B cell (primary cell): ENCODE data around the gene LRIG3. TPM values are rescaled to one million over a fixed set of nuclear protein-coding genes. Genes with fewer than 3 reads are reported as not detected.

Experiments
- ATAC-seq: fragments of 200-7000 bp; cut with Tn5 transposase; one replicate; pipeline ENCODE4 v1.10.0; 2021; ENCODE audit warnings: low read depth, mild to moderate bottlenecking, moderate number of reproducible peaks, moderate library complexity
- CTCF ChIA-PET: fragments of 350-600 bp; sonication (Branson Sonifier 250); formaldehyde crosslinking; loops from one replicate; lab custom pipeline; 2021; ENCODE audit warnings: antibody characterized with exemption, inconsistent platforms; lab: Charles Lee
- POLR2A ChIA-PET: fragments of 350-600 bp; sonication (Branson Sonifier 250); formaldehyde crosslinking; loops from one replicate; lab custom pipeline; 2021; ENCODE audit warnings: antibody characterized with exemption; lab: Charles Lee
- DNase-seq: peaks from one replicate; pipeline ENCODE4 v3.0.0; 2013
- H2AFZ ChIP-seq: 2 replicates; pipeline ENCODE4 v1.6.1; 2012; ENCODE audit warnings: mild to moderate bottlenecking, low read depth, low read length; ENCODE audit not compliant: insufficient read depth, poor library complexity, severe bottlenecking
- H3K27ac ChIP-seq, 2 donors: 1 replicate in 1 of 2; 2 replicates in 1 of 2; pipeline ENCODE4 v1.5.1; 2012 to 2013; ENCODE audit warnings: low read length in 2 of 2, mild to moderate bottlenecking in 2 of 2, moderate library complexity in 1 of 2
- H3K27me3 ChIP-seq, 4 experiments: fragments of 200-600 bp in 1 of 4; sonication (generic) in 1 of 4; replicated peaks in 1 of 4; 1 replicate in 2 of 4; 2 replicates in 2 of 4; pipeline versions ENCODE4 v1.6.1 to v1.7.0; 2013 to 2016; ENCODE audit warnings: low read length in 3 of 4, mild to moderate bottlenecking in 2 of 4, mixed read lengths in 1 of 4, moderate library complexity in 1 of 4; ENCODE audit not compliant: insufficient read depth in 4 of 4, control insufficient read depth in 3 of 4; ENCODE audit errors: control extremely low read depth in 1 of 4
- H3K36me3 ChIP-seq, 2 experiments: replicated peaks in 1 of 2; 1 replicate in 1 of 2; 2 replicates in 1 of 2; pipeline versions ENCODE4 v1.6.1 to v1.7.1; 2013; ENCODE audit warnings: low read length in 1 of 2; ENCODE audit not compliant: insufficient read depth in 2 of 2, control insufficient read depth in 1 of 2; ENCODE audit errors: control extremely low read depth in 1 of 2, extremely low read depth in 1 of 2
- H3K4me1 ChIP-seq, 2 donors: fragments of 200-600 bp in 1 of 2; sonication (generic) in 1 of 2; 1 replicate in 1 of 2; 2 replicates in 1 of 2; pipeline versions ENCODE4 v1.5.1 to v1.6.1; 2013 to 2017; ENCODE audit warnings: low read length in 2 of 2; ENCODE audit not compliant: control insufficient read depth in 2 of 2, insufficient read depth in 2 of 2
- H3K4me2 ChIP-seq: replicated peaks from 2 replicates; pipeline ENCODE3; 2012; ENCODE audit warnings: mild to moderate bottlenecking, low read depth, low read length; ENCODE audit not compliant: poor library complexity, severe bottlenecking
- H3K4me3 ChIP-seq, 5 experiments: fragments of 200-600 bp in 1 of 5; sonication (generic) in 1 of 5; 1 replicate in 3 of 5; 2 replicates in 2 of 5; pipeline versions ENCODE4 v1.5.1 to v1.7.0; 2011 to 2016; ENCODE audit warnings: low read length in 4 of 5, mild to moderate bottlenecking in 4 of 5, low read depth in 2 of 5, control low read depth in 1 of 5, moderate library complexity in 1 of 5; ENCODE audit not compliant: insufficient read depth in 1 of 5; ENCODE audit errors: control extremely low read depth in 1 of 5, extremely low read depth in 1 of 5
- H3K79me2 ChIP-seq: fragments of 200-600 bp; sonication (generic); one replicate; pipeline ENCODE4 v1.6.0; 2016; ENCODE audit warnings: low read length; ENCODE audit not compliant: control insufficient read depth, insufficient read depth
- H3K9ac ChIP-seq: fragments of 200-600 bp; sonication (generic); 2 replicates; pipeline ENCODE4 v1.6.1; 2017; ENCODE audit warnings: mild to moderate bottlenecking, low read length, moderate library complexity
- H3K9me3 ChIP-seq, 3 donors: one replicate each; pipeline versions ENCODE4 v1.6.1 to v1.7.1; 2013; ENCODE audit warnings: low read length in 2 of 3; ENCODE audit not compliant: control insufficient read depth in 2 of 3, insufficient read depth in 1 of 3; ENCODE audit errors: control extremely low read depth in 1 of 3
- H4K20me1 ChIP-seq: 2 replicates; pipeline ENCODE4 v1.6.0; 2012; ENCODE audit warnings: mild to moderate bottlenecking, low read length; ENCODE audit not compliant: insufficient read depth, control insufficient read depth, poor library complexity, severe bottlenecking
- H3K27ac Mint-ChIP-seq: one replicate; pipeline ENCODE4 v1.8.0; 2021; ENCODE audit warnings: mixed read lengths
- H3K27me3 Mint-ChIP-seq: one replicate; pipeline ENCODE4 v1.8.0; 2021; ENCODE audit warnings: mixed read lengths
- H3K4me1 Mint-ChIP-seq: one replicate; pipeline ENCODE4 v1.8.0; 2021; ENCODE audit warnings: mixed read lengths
- H3K4me3 Mint-ChIP-seq: one replicate; pipeline ENCODE4 v1.8.0; 2021; ENCODE audit warnings: mixed read lengths
- H3K9me3 Mint-ChIP-seq: one replicate; pipeline ENCODE4 v1.8.0; 2022; ENCODE audit warnings: mixed read lengths; ENCODE audit not compliant: insufficient read depth
- CTCF ChIP-seq: fragments of 200-600 bp; IDR thresholded peaks from one replicate; pipeline ENCODE4 v1.8.0; 2022; ENCODE audit warnings: antibody characterized with exemption, mild to moderate bottlenecking
- EZH2 ChIP-seq: IDR thresholded peaks from 2 replicates; pipeline ENCODE4 v1.6.1; 2012; ENCODE audit warnings: borderline replicate concordance, low read depth, mild to moderate bottlenecking, moderate library complexity, low read length; ENCODE audit not compliant: insufficient read depth, poor library complexity, severe bottlenecking
- WGBS: methylation state at CpG from one replicate; pipeline ENCODE4 v1.1.5; 2013; ENCODE audit warnings: missing lambda C conversion rate; ENCODE audit not compliant: insufficient coverage; 5-methylcytosine and 5-hydroxymethylcytosine counted together
- intact Hi-C: fragments of 100-400 bp; cut with micrococcal nuclease; formaldehyde crosslinking; loops from one replicate; pipeline ENCODE4 v1.10.0; 2022
- polyA plus RNA-seq: library from polyadenylated mRNA; depleted of rRNA; stranded (reverse); fragments of >200 nt; gene quantifications from 2 replicates; pipeline ENCODE4 v1.2.3, GENCODE V29; 2012
- total RNA-seq, 2 donors: library from RNA; stranded (reverse); fragments of 120-200 nt in 1 of 2; gene quantifications; 1 replicate in 1 of 2; 2 replicates in 1 of 2; pipeline versions ENCODE4 v1.2.3 to v1.2.4, GENCODE V29; 2013 to 2022

LRIG3 gene
- total and polyA plus RNA-seq, 2 donors (not counting 1 experiment from before 2014, with no cell fraction given): 0.13 TPM; not detected in 1

GRCh38 chr12:58927120-58927519, 6.8 kb upstream of the LRIG3 start:
- Histone ChIP-seq H3K4me1 (no peaks in the 10 kb centered on the region), H3K4me3 (no peak overlapping the region), H3K4me2 (no peak overlapping the region), H4K20me1 (no peaks in the 10 kb centered on the region), H3K36me3 (no peaks in the 10 kb centered on the region), H3K79me2 (no peaks in the 10 kb centered on the region), H3K9ac (no peak overlapping the region), H2AFZ (no peak overlapping the region), H3K9me3 (no peaks in the 10 kb centered on the region), H3K27ac (no peak overlapping the region), H3K27me3 (peaks cover 0 to 2% (median 0%) of the 10 kb centered on the region in 4 experiments)
- ChIA-PET POLR2A (no interaction called here), CTCF (no interaction called here)
- peaks cover 6% of the 10 kb centered on the region for H3K9me3 Mint-ChIP-seq
- no peak overlapping the region for H3K4me3 Mint-ChIP-seq
- no peak overlapping the region for H3K27ac Mint-ChIP-seq
- 100% methylated on average over 3 of the region's 4 CpGs for WGBS
- DNase-seq (no peak), ATAC-seq (no peak)
- H3K4me1 Mint-ChIP-seq: no peaks in the 10 kb centered on the region
- TF ChIP-seq EZH2: no peak
- TF ChIP-seq CTCF: no peak
- H3K27me3 Mint-ChIP-seq: peaks cover 13% of the 10 kb centered on the region
- intact Hi-C loops: no loop called here

GRCh38 chr12:58926586-58926985, 6.3 kb upstream of the LRIG3 start:
- Histone ChIP-seq H3K9me3 (no peaks in the 10 kb centered on the region), H2AFZ (no peak overlapping the region), H3K27me3 (peaks cover 0 to 2% (median 0%) of the 10 kb centered on the region in 4 experiments), H3K27ac (no peak overlapping the region), H3K36me3 (no peaks in the 10 kb centered on the region), H3K9ac (no peak overlapping the region), H3K4me3 (no peak overlapping the region), H3K4me2 (no peak overlapping the region), H3K79me2 (no peaks in the 10 kb centered on the region), H4K20me1 (no peaks in the 10 kb centered on the region), H3K4me1 (no peaks in the 10 kb centered on the region)
- no peak for TF ChIP-seq EZH2
- TF ChIP-seq CTCF: no peak
- POLR2A ChIA-PET: no interaction called here
- intact Hi-C loops: no loop called here
- Mint-ChIP-seq H3K27ac (no peak overlapping the region), H3K4me3 (no peak overlapping the region), H3K27me3 (peaks cover 14% of the 10 kb centered on the region), H3K9me3 (peaks cover 6% of the 10 kb centered on the region), H3K4me1 (no peaks in the 10 kb centered on the region)
- ATAC-seq (no peak), DNase-seq (no peak)
- CTCF ChIA-PET: no interaction called here
